ENCODE data around the gene ALPG. TPM values are rescaled to one million over a fixed set of nuclear protein-coding genes. Genes with fewer than 3 reads are reported as not detected.
A peak's percentile ranks its signal among the peaks of the same experiment; 100 is the strongest.

The ALPG gene
- total and polyA plus RNA-seq, 2 of the 13 experiments (the other 11 are each of a cell fraction or from before 2014, with no cell fraction given): not detected

DNA sequence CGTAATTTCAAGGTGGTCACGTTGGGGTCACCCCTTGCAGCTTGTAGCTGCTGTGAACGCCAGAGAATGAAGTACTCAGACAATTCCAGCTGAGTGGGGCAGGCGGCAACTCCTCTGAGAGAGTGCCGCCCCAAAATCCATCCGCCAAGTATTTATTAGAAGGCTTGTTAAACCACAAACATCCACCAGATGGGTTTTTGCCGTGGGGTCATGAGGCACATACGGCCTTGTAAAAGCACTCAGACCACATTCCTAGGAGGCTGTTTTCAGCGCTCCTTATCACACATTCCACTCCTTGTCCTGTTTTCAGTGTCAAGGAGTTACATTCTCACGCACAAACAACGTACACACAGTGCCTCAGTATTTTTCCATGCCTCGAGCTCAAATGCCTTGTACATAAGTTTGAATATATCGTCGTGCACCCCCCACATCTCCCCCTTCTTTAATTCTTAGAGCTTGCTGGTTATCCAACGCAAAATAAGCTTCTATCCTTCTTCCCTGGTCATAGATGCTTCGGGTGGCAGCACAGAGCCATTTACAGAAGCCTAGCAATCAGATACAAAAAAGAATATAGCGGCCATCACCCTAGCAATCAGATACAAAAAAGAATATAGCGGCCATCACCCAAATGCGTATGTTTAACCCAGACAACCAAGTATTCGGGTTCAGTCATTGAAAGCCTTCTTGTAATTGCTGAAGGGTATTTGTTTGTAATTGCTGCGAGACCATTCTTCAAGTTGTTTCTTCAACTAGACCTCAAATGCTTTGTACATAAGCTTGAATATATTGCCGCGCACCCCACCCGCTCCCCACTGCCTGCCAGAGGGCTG lies 20.8 kb upstream of the ALPG start:
- Histone ChIP-seq H2AFZ (ENCODE audit: low read length) (no peak overlapping the region), H3K4me1 (ENCODE audit: insufficient read depth, low read length) (no peaks in the 10 kb centered on the region), H3K36me3 (replicated peaks in 1 of 2; ENCODE audit: control insufficient read depth in 1 of 2, insufficient read depth in 2 of 2, low read length in 2 of 2) (no peaks in the 10 kb centered on the region), H3K9me3 (ENCODE audit: low read length) (no peaks in the 10 kb centered on the region), H3K9ac (ENCODE audit: insufficient read depth, low read depth, low read length) (no peak overlapping the region), H3K27ac (ENCODE audit: extremely low read length, insufficient read depth, low read length) (no peak overlapping the region), H4K20me1 (ENCODE audit: insufficient read depth, low read length) (no peaks in the 10 kb centered on the region), H3K27me3 (ENCODE audit: control insufficient read depth in 1 of 2, insufficient read depth in 2 of 2, low read length in 2 of 2) (peaks cover 16 to 88% of the 10 kb centered on the region in 2 experiments), H3K4me2 (ENCODE audit: low read depth, low read length) (no peak overlapping the region), H3K4me3 (replicated peaks in 1 of 3; ENCODE audit: insufficient read depth in 1 of 3, low read depth in 2 of 3, low read length in 3 of 3) (no peak overlapping the region), H3K79me2 (ENCODE audit: insufficient read depth, low read length) (no peaks in the 10 kb centered on the region)
- FAIRE-seq (no peak), DNase-seq (ENCODE audit: low spot score) (no peak), ATAC-seq (no peak)
- CTCF ChIA-PET (ENCODE audit: low intra/inter-chr PET ratio, low total read pairs): no interaction called here
- WGBS (ENCODE audit: low lambda C conversion rate): 29% methylated on average over 24 of the region's 24 CpGs
- intact Hi-C loops (cut with micrococcal nuclease; ENCODE audit: unreplicated experiment): no loop called here
- in situ Hi-C loops (cut with HindIII; ENCODE audit: extremely low pct_ligation_motif_present, low pct_unique_long_range_greater_than_20kb): no loop called here
- TF ChIP-seq FOXP4 (CRISPR knock-in tag; IDR thresholded peaks at IDR 0.05): no peak
- peak; percentile 62; the same call in 1 of the 2 replicates for TF ChIP-seq EZH2 (conservative IDR thresholded peaks at IDR 0.05; ENCODE audit: low read depth, low read length)
- POLR2A ChIA-PET: no interaction called here
- BruUV-seq (replicated peaks): no TSS peak

DNA sequence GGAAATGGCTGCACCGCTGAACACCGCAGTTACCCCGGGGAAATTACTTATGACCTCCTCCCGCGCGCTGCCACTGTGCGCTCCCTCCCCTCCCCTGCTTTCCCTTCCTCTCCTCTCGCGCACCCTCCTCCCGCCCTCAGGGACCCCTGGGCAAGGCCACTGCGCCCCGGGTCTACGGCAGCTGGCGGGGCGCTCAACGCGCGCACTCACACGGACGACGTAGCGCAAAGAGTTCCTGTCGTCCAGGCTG lies 20.2 kb upstream of the ALPG start:
- in situ Hi-C loops (cut with HindIII; ENCODE audit: extremely low pct_ligation_motif_present, low pct_unique_long_range_greater_than_20kb): no loop called here
- TF ChIP-seq EZH2 (conservative IDR thresholded peaks at IDR 0.05; ENCODE audit: low read depth, low read length) (0 out of 2 replicates have a peak, but pooled peaks have one; percentile 23), ZSCAN30 (CRISPR knock-in tag; IDR thresholded peaks at IDR 0.05) (no peak)
- Histone ChIP-seq H3K36me3 (replicated peaks in 1 of 2; ENCODE audit: control insufficient read depth in 1 of 2, insufficient read depth in 2 of 2, low read length in 2 of 2) (no peaks in the 10 kb centered on the region), H3K4me2 (ENCODE audit: low read depth, low read length) (no peak overlapping the region), H2AFZ (ENCODE audit: low read length) (no peak overlapping the region), H3K9me3 (ENCODE audit: low read length) (no peaks in the 10 kb centered on the region), H3K9ac (ENCODE audit: insufficient read depth, low read depth, low read length) (no peak overlapping the region), H3K27ac (ENCODE audit: extremely low read length, insufficient read depth, low read length) (no peak overlapping the region), H3K4me1 (ENCODE audit: insufficient read depth, low read length) (no peaks in the 10 kb centered on the region), H3K27me3 (ENCODE audit: control insufficient read depth in 1 of 2, insufficient read depth in 2 of 2, low read length in 2 of 2) (peaks cover 16 to 93% of the 10 kb centered on the region in 2 experiments), H3K79me2 (ENCODE audit: insufficient read depth, low read length) (no peaks in the 10 kb centered on the region), H3K4me3 (replicated peaks in 1 of 3; ENCODE audit: insufficient read depth in 1 of 3, low read depth in 2 of 3, low read length in 3 of 3) (no peak overlapping the region), H4K20me1 (ENCODE audit: insufficient read depth, low read length) (no peaks in the 10 kb centered on the region)
- CTCF ChIA-PET (ENCODE audit: low intra/inter-chr PET ratio, low total read pairs): no interaction called here
- DNase-seq (ENCODE audit: low spot score): no peak
- no peak for FAIRE-seq
- POLR2A ChIA-PET: no interaction called here
- WGBS (ENCODE audit: low lambda C conversion rate): 66% methylated on average over 23 of the region's 23 CpGs
- ATAC-seq: no peak
- intact Hi-C loops (cut with micrococcal nuclease; ENCODE audit: unreplicated experiment): no loop called here
- no TSS peak for BruUV-seq (replicated peaks)

Measured in HepG2 (cell line).